Caki2 (cell line): Measurements from ENCODE around the gene ASTN2. TPM values are rescaled to one million over a fixed set of nuclear protein-coding genes. Genes with fewer than 3 reads are reported as not detected.

Source experiments
- DNase-seq: peaks from one replicate; pipeline ENCODE4 v3.0.0-alpha.2; 2015; ENCODE audit warnings: low read depth
- in situ Hi-C: cut with HindIII; loops from 2 replicates; pipeline ENCODE4 v1.10.0; 2016; ENCODE audit warnings: low sequenced_read_pairs, low pct_unique_long_range_greater_than_20kb, mixed read lengths
- total RNA-seq: library from RNA; depleted of rRNA; stranded (reverse); fragments of >200 nt; shearing (Covaris generic); gene quantifications from 2 replicates; pipeline ENCODE4 v1.2.3, GENCODE V29; 2014; ENCODE audit warnings: low replicate concordance

ASTN2 gene
- total RNA-seq, 1 experiment from 2014 or later: 25.1 TPM

- in situ Hi-C loops: no loop called here
- DNase-seq: peak; percentile 48
Measured at GRCh38 chr9:116688806-116689485, 725.9 kb downstream of the ASTN2 start.

GRCh38 chr9:116687754-116688135 lies 727.1 kb downstream of the ASTN2 start:
- in situ Hi-C loops: no loop called here
- DNase-seq: no peak

DNA sequence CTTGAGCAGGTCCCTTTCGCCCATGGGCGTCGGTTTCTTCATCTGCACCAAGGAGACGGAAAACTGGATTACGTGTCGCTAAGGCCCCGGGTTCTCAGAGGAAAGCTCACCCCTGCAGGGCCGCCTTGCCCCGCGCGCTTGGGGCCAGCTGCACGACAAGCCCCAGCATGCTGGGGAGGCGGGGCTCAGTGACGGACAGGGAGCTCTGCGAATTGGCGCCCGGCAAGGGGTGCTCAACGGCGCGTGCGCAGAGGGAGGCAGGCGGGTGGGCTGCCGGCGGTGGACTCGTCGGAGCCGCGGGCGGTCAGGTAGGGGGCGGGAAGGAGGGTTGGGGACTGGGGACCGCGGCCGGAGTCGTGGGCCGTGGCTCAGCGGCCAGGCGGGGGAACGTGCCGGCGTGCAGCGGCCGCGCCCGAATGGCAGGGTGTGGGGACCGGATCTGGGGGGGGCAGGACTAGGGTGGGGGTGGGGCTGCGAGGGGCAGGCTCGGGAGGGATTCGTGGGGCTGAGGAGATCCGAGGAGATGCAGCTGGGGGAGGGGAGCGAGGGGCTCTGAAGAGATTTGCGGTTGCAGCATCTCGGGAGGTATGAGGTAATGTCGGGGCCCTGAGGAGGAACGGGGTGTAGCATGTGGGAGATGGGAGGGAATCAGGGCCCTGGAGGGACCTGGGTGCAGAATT lies 727.6 kb downstream of the ASTN2 start, which contains the start of gene TRIM32:
TSS of gene TRIM32 (plus strand) at position 232 of the 680 bp plus-strand sequence. CDS start 10,438 bp downstream, outside the sequence.
- DNase-seq: peak; percentile 80
- in situ Hi-C loops: no loop called here

DNA sequence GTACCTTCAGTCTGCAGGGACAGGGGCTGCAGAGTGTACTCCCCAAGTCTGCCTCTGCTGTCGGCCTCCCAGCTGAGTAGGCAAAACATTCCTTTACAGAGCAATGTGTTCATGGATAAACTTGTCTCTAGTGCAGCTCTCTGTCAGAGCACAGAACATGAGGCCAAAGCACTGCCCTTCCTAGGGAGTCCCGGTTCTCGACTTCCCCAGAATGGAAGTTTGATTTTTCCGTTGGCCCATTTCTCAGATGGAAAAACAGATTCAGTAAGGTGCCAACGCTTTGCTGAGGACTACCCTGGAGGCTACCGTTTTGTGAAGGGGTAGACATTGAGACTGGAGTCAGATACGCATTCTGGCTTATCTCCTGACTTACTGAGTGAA lies 728.2 kb downstream of the ASTN2 start:
- in situ Hi-C loops: no loop called here
- no peak for DNase-seq

- DNase-seq: peak; percentile 39
- in situ Hi-C loops: no loop called here
Measured at GRCh38 chr9:116686135-116686534, 728.7 kb downstream of the ASTN2 start.

- in situ Hi-C loops: no loop called here
- DNase-seq: no peak
Measured at GRCh38 chr9:116685166-116685565, 729.7 kb downstream of the ASTN2 start.

GRCh38 chr9:116683535-116683934 lies 731.3 kb downstream of the ASTN2 start:
- no peak for DNase-seq

DNA sequence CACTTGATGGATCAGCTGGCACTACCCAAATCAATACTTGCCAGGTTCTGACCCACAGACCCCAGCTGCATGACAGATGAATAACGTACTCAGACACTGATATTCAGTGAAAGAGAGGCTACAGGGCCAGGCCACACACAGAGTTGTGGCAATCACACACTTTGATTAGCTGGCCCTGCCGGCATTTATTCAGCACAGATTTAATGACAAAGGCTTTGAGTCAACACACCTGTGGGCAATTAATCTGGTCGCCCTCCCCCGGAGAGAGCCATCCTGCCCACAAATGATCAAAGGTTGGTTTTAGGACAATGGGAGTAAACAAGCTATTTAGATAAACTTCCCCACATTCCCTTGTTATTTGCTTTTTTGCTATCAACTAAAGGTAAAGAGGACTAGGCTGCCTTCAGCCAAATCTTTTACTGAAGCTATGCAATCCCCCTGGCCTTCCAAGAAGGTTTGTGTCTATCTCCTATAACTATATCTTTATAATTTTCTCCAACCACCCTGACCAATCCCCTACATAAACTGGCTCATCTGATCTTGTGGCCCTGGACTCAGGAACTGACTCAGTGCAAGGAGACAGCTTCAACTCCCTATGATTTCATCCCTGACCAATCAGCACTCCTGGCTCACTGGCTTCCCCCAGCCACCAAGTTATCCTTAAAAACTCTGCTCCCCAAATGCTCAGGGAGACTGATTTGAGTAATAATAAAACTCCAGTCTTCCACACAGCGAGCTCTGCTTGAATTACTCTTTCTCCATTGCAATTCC lies 740.5 kb downstream of the ASTN2 start:
- in situ Hi-C loops: no loop called here
- DNase-seq: no peak

More at GRCh38 chr9:116683535-116683934, 731.3 kb downstream of the ASTN2 start:
- in situ Hi-C loops: no loop called here

DNA sequence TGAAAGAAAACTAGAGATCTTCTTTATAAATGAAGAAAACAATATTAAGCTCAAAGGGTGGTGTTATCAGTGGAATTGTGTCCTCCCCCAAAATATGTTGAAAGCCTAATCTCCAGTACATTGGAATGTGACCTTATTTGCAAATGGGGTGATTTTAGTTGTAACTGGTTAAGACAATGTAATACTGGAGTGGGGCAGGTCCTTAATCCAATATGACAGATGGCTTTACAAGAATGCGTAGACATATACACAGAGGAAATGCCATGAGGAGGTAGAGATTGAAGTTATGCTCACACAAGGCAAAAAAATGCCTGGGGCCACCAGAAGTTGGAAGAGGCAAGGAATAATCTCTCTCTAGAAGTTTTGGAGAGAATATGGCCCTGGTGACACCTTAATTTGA lies 741.5 kb downstream of the ASTN2 start:
- in situ Hi-C loops: no loop called here
- DNase-seq: no peak

DNA sequence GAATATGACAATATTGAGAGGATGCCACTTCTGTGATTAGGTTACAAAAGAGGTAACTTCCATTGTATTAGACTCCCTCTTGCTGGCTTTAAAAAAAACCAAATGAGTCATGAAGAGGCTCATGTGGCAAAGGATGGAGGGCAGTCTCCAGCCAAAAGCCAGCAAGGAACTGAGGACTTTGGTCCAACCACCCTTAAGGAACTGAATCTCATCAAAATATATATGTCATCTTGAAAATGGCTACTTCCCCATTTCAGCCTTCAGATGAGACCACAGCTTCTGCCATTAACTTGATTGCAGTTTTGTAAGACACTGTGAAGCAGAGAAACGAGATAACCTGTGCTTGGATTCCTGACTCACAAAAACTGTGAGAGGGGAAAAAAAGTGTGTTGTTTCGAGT lies 743.3 kb downstream of the ASTN2 start:
- DNase-seq: no peak
- in situ Hi-C loops: no loop called here

GRCh38 chr9:116668970-116669695 lies 745.7 kb downstream of the ASTN2 start:
- in situ Hi-C loops: no loop called here
- no peak for DNase-seq

GRCh38 chr9:116663581-116663980 lies 751.3 kb downstream of the ASTN2 start:
- no peak for DNase-seq
- in situ Hi-C loops: no loop called here

- DNase-seq: no peak
- in situ Hi-C loops: no loop called here
Measured at GRCh38 chr9:116662646-116663310, 752.1 kb downstream of the ASTN2 start.

GRCh38 chr9:116661037-116661954 lies 753.6 kb downstream of the ASTN2 start:
- peak; percentile 60 for DNase-seq
- in situ Hi-C loops: no loop called here

GRCh38 chr9:116658265-116658664 lies 756.6 kb downstream of the ASTN2 start:
- DNase-seq: no peak
- in situ Hi-C loops: no loop called here

DNA sequence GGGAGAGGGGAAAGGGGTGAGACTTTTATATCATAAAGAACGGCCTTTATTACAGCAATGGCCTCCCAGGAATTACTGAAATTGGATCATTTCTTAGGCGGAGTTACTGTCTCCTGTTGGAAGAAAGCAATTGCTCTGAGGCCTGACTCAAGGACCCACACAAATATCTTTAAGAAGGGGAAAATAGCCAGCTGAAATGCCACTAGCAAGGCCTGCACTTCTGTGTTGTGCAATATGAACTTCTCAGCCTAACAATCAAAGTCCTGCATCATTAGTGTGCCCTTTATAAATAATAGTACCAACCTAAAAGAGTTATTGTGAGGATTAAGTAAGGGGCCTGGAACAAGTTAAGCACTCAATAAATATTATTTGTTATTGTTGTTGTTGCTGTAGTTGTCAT lies 757.9 kb downstream of the ASTN2 start:
- in situ Hi-C loops: no loop called here
- DNase-seq: no peak

- DNase-seq: no peak
- in situ Hi-C loops: no loop called here
Measured at GRCh38 chr9:116656501-116656971, 758.3 kb downstream of the ASTN2 start.
